GM19463 (cell line): ENCODE data around the gene HTR6.

Experiments
- ATAC-seq: cut with Tn5 transposase; IDR thresholded peaks from one replicate; pipeline ENCODE4 v1.9.1; 2021; ENCODE audit warnings: mild to moderate bottlenecking, moderate library complexity; ENCODE audit not compliant: unreplicated experiment

HTR6 gene

GRCh38 chr1:19717467-19717866, 52.8 kb downstream of the HTR6 start:
- ATAC-seq, result no peak

- no peak for ATAC-seq
Measured at GRCh38 chr1:19720174-19720573, 55.5 kb downstream of the HTR6 start.

DNA sequence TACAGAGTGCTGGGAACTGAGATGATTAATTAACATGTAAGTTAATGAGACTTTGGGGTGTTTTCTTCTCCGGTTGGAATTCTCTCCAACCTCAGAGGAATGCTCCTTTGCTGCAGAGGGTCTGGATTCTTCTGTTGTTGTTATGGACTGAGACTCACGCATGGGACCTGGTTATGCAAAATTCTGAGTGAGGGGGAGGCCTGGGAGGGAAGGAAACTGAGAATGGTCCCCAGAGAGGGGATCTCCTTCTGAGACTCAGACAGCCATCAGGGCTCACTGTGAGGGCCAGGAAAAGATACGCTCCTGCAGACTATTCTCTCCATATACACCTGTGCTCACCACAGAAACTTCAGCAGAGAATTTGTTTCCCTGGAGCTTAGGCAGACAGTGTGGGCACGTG, 56.3 kb downstream of the HTR6 start:
- ATAC-seq, result no peak

GRCh38 chr1:19723874-19724273, 59.2 kb downstream of the HTR6 start:
- ATAC-seq, result no peak

- no peak for ATAC-seq
Measured at GRCh38 chr1:19725606-19726005, 60.9 kb downstream of the HTR6 start.

DNA sequence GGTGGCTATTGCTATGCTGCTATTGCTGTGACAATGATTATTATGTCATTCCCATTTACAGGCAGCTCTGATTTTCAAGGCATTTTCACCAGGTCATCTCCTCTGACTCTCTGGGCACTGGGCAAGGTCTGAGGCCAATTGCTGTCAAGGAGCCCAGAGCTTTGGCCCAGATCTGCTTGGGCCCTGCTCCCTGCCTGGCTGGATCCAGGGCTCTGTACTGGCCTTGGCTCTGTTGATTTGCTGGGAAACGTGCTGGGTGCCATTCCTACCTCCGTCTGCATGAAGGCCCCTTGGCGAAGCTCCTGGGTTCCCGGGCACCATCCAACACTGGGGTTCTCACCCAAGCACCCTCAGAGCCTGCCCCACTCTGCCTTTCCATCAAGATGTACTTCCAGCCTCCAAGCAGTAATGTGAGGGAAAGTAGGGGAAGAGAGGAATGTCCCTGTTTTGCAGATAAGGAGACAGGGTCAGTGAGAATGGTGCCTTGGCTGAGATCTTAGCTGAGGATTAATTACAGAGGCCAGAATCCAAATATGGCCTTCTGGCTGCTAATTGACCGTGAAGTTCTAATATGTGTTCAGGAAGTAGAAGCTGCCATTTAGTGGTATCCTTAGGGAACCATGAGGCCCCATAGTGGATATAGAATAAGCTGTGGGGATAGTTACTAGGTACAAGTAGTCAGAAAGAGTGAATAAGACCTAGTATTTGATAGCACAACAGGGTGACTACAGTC, 63.9 kb downstream of the HTR6 start:
- ATAC-seq, result no peak

DNA sequence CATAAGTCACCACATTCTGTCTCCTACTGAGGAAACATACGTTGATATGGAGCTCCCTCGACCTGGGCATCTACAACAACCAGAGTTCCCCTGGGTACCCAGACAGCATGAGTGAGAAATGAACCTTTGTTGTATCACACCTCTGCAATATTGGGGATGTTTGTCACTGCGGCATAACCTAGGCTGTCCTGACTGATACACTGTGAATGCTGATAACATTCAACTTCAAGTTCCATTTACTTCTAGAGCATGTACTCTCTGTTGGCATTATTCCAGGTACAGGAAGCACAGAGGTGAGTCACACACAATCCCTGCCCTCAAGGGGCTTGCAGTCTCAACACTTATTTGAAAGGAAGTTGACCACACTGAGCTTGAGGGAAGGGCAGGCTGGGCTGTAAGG, 65.6 kb downstream of the HTR6 start:
- ATAC-seq, result no peak
